Measurements from ENCODE around the gene NSD2.

- no peak for TF ChIP-seq EGR1 (IDR thresholded peaks at IDR 0.05; ENCODE audit: low read depth in 2 of 2)
- TF ChIP-seq TAF1 (conservative IDR thresholded peaks at IDR 0.05) = no peak
- TF ChIP-seq HNF4G (IDR thresholded peaks at IDR 0.05) = no peak
- TF ChIP-seq JUND (IDR thresholded peaks at IDR 0.05) = no peak
- no peak for TF ChIP-seq REST (IDR thresholded peaks at IDR 0.05)
- no peak for TF ChIP-seq CTCF (IDR thresholded peaks at IDR 0.05; ENCODE audit: low read depth, low read length, missing input control)
- no peak for TF ChIP-seq ZBTB33 (IDR thresholded peaks at IDR 0.05)
- no peak for TF ChIP-seq GABPA (IDR thresholded peaks at IDR 0.05 in 1 of 2, conservative IDR thresholded peaks at IDR 0.05 in 1 of 2)
- TF ChIP-seq MAX (IDR thresholded peaks at IDR 0.05) = no peak
- TF ChIP-seq ATF3 (IDR thresholded peaks at IDR 0.05) = no peak
- TF ChIP-seq YY1 (IDR thresholded peaks at IDR 0.05) = no peak
These were observed 116.1 kb downstream of the NSD2 start for GRCh38 chr4:1987296-1987695.

Measured in liver (tissue), 3 donors.